Type B pancreatic cell (in vitro differentiated cells): Measurements from ENCODE around the gene SNX25. TPM values are rescaled to one million over a fixed set of nuclear protein-coding genes. Genes with fewer than 3 reads are reported as not detected.
"Not testable (repeated sequence)": the region's sequence is repeated elsewhere in the genome, so short reads cannot be mapped to it uniquely, and the experiment has no call there.

Experiments
- DNase-seq: peaks from one replicate; pipeline ENCODE4 v3.0.0; 2021; ENCODE audit warnings: mixed read lengths; ENCODE audit not compliant: unreplicated experiment; ENCODE audit errors: extremely low spot score
- H3K27ac Mint-ChIP-seq: 2 replicates; pipeline ENCODE4 v1.8.0; 2021; ENCODE audit warnings: mild to moderate bottlenecking, mixed read lengths
- H3K27me3 Mint-ChIP-seq: 2 replicates; pipeline ENCODE4 v1.8.0; 2021; ENCODE audit warnings: mixed read lengths
- H3K36me3 Mint-ChIP-seq: 2 replicates; pipeline ENCODE4 v1.8.0; 2021; ENCODE audit warnings: mixed read lengths
- H3K4me1 Mint-ChIP-seq: one replicate; pipeline ENCODE4 v1.8.0; 2021; ENCODE audit warnings: mixed read lengths; ENCODE audit not compliant: unreplicated experiment
- H3K4me3 Mint-ChIP-seq: 2 replicates; pipeline ENCODE4 v1.8.0; 2021; ENCODE audit warnings: mild to moderate bottlenecking, mixed read lengths
- H3K9me3 Mint-ChIP-seq: 2 replicates; pipeline ENCODE4 v1.8.0; 2021; ENCODE audit warnings: mixed read lengths
- total RNA-seq: library from RNA; stranded (reverse); gene quantifications from 2 replicates; pipeline ENCODE4 v1.2.1, GENCODE V29; 2021; ENCODE audit warnings: low replicate concordance
- TF ChIP-seq, protein P1 (sequence below): fragments of 200-600 bp; sonication (generic); conservative IDR thresholded peaks from 2 replicates; pipeline ENCODE4 v1.5.0; 2021; ENCODE audit warnings: antibody characterized with exemption, mild to moderate bottlenecking

Gene SNX25
- total RNA-seq, 1 donor from 2014 or later, result 11.2 TPM

GRCh38 chr4:185192059-185192458 is 17.3 kb upstream of the SNX25 start:
- Mint-ChIP-seq H3K9me3 (no peaks in the 10 kb centered on the region), H3K36me3 (peaks cover 20% of the 10 kb centered on the region), H3K4me3 (no peak overlapping the region), H3K27ac (no peak overlapping the region), H3K4me1 (peaks cover 4% of the 10 kb centered on the region), H3K27me3 (no peaks in the 10 kb centered on the region)
- TF ChIP-seq, protein P1, sequence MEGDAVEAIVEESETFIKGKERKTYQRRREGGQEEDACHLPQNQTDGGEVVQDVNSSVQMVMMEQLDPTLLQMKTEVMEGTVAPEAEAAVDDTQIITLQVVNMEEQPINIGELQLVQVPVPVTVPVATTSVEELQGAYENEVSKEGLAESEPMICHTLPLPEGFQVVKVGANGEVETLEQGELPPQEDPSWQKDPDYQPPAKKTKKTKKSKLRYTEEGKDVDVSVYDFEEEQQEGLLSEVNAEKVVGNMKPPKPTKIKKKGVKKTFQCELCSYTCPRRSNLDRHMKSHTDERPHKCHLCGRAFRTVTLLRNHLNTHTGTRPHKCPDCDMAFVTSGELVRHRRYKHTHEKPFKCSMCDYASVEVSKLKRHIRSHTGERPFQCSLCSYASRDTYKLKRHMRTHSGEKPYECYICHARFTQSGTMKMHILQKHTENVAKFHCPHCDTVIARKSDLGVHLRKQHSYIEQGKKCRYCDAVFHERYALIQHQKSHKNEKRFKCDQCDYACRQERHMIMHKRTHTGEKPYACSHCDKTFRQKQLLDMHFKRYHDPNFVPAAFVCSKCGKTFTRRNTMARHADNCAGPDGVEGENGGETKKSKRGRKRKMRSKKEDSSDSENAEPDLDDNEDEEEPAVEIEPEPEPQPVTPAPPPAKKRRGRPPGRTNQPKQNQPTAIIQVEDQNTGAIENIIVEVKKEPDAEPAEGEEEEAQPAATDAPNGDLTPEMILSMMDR, result no peak
- no peak for DNase-seq

- Mint-ChIP-seq H3K27me3 (no peaks in the 10 kb centered on the region), H3K9me3 (no peaks in the 10 kb centered on the region), H3K4me3 (no peak overlapping the region), H3K27ac (no peak overlapping the region), H3K36me3 (peaks cover 14% of the 10 kb centered on the region), H3K4me1 (peaks cover 4% of the 10 kb centered on the region)
- TF ChIP-seq, protein P1, result no peak
- DNase-seq, result no peak
Observed at GRCh38 chr4:185194924-185195888, 14.2 kb upstream of the SNX25 start.

GRCh38 chr4:185196437-185196836 is 13.0 kb upstream of the SNX25 start:
- Mint-ChIP-seq H3K27ac (no peak overlapping the region), H3K4me1 (peaks cover 7% of the 10 kb centered on the region), H3K27me3 (no peaks in the 10 kb centered on the region), H3K4me3 (no peak overlapping the region), H3K9me3 (no peaks in the 10 kb centered on the region), H3K36me3 (peaks cover 9% of the 10 kb centered on the region)
- TF ChIP-seq, protein P1, result no peak
- no peak for DNase-seq

DNA sequence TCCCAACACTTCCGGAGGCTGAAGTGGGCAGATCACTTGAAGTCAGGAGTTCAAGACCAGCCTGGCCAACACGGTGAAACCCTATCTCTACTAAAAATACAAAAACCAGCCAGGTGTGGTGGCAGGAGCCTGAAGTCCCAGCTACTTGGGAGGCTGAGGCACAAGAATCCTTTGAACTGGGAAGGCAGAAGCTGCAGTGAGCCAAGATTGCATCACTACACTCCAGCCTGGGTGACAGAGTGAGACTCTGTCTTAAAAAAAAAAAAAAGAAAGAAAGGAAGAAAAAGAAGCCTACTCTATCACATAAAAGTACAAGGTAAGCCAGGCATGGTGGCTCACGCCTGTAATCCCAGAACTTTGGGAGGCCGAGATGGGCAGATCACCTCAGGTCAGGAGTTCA is 11.2 kb upstream of the SNX25 start:
- not testable (repeated sequence) for H3K36me3 Mint-ChIP-seq
- H3K4me1 Mint-ChIP-seq, result peaks cover 20% of the 10 kb centered on the region

DNA sequence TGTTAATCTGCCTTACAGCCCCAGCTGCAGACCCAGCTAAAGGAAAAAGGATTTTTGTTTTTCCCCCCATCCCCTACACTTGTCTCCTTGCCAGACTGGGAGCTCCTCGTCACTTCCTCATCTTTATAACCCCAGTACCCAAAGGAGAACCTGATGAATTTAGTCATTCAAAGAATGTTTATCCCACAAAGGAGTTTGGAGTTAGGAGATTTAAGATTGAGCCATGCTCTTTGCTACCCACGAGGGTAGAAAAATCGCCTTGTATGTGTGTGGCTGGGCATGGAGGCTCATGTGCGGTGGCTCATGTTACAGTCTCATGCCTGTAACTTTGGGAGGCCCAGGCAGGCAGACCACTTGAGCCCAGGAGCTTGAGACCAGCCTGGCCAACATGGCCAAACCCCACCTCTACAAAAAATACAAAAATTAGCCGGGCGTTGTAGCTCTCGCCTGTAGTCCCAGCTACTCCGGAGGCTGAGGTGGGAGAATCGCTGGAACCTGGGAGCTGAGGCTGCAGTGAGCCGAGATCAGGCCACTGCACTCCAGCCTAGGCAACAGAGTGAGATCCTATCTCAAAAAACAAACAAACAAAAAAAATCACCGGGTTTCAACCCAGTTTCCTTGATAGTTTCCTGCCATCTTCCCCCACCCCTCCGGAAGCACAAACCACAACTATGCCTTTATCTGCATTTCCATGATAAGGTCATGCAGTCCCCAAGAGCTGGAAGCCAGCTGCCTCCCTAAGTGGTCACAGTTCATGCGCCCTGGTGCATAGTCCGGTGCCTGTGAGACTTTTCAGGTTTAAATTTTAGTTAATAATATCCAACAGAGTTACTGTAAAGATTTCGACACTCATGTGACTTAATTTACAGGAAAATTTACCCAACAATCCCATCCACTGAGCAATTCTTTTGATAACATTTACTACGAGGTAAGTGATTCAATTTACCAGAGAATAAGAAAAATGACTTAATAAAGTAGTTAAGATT is 7.1 kb upstream of the SNX25 start:
- Mint-ChIP-seq H3K4me1 (peaks cover 29% of the 10 kb centered on the region), H3K27ac (peak overlapping the region; percentile 95), H3K27me3 (no peaks in the 10 kb centered on the region), H3K4me3 (peak overlapping the region; percentile 98), H3K36me3 (peaks cover 6% of the 10 kb centered on the region), H3K9me3 (no peaks in the 10 kb centered on the region)
- TF ChIP-seq, protein P1, result no peak
- no peak for DNase-seq

More for the DNA sequence above, 11.2 kb upstream of the SNX25 start:
- H3K27ac Mint-ChIP-seq, H3K9me3 Mint-ChIP-seq, H3K4me3 Mint-ChIP-seq, H3K27me3 Mint-ChIP-seq, DNase-seq: not testable (repeated sequence)
